HTERT RPE-1 (cell line): ENCODE data around the gene GBF1.

Experiments used
- in situ Hi-C: fragments of 300-500 bp; cut with MboI; formaldehyde crosslinking; loops from 4 replicates; pipeline ENCODE4 v1.14.3; 2020; ENCODE audit warnings: low sequenced_read_pairs

Gene GBF1

GRCh38 chr10:102418622-102419268 lies 173.4 kb downstream of the GBF1 start, which contains the start of gene PSD:
TSS of gene PSD (minus strand) at chr10:102418785. CDS start at chr10:102417038, 1,747 bp downstream.
- in situ Hi-C loops: no loop called here

DNA sequence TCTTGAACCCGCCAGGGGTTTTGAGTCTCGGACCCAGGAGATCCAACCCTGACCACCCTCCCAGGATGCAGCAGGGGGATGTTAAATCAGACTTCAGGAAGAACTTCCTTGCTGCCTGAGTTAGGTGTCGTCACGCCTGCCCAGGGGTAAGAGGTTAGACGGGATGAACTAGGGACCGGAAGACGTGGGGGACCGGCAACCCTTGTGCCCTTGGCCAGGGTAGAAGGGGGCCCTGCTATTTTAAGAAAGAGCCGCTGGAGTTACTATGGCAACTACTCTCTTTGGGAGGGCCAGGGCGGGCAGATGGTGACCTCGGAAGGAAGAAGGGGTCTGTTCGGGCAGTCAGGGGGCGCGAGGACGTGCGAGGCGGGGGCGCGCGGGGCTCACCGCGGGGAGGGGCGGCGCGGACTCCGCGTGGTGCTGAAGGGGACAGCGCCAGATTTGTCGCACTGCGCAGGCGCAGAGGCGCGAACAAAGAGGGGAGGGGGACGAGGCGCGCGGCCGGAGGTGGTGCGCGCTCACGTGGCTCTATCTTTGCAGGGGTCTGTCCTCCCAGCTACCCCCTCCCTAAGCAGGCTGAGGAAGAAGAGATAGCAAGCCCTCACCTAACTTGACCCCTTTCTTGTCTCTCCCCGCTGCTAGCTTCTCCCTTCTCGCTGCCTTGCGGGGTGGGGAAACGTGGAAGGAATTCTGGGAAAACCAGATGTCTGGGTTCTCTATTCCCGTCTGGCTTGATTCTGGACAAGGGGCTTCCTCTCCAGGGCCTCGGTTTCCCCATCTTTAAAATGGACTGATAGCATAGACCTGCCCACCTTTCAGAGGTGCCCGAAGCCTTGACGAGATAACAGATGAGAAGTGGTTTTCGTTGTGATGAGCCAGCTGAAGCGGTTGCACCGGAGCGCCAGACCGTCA lies 174.2 kb downstream of the GBF1 start:
- in situ Hi-C loops: no loop called here

- in situ Hi-C loops: no loop called here
Observed at GRCh38 chr10:102420181-102420713, 174.9 kb downstream of the GBF1 start.

DNA sequence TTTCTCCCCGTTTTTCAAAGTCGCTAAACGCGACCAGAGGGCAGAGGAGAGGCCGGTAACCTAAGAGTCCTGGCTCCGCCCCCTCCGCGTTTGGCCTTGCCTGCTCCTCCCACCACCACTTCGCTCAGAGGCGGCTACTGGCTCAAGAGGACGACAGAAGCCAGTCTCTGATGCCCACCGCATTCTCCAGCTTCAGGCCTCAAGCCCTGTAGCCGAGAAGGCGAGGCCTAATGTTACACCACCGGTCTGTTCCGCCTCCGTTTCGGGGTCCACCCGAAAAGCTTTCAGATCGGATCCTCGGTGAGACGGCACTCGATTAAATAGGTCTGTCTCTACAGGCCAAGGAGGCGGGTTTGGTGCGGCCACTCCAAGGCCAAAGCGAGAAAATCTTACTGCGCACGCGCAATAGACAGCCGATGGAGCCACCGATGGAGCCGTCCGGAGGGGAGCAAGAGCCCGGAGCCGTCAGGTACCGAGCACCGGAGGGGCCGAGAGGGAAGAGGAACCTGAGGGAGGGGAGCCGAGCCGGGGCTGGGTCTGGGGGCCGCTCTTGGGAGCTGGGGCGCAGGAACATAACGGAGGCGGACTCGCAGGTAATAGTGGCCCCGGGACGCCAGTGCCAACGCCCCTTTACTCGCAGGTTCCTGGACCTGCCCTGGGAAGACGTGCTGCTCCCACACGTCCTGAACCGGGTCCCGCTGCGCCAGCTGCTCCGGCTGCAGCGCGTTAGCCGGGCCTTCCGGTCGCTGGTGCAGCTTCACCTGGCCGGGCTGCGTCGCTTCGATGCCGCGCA lies 175.6 kb downstream of the GBF1 start, which contains the start of gene FBXL15:
Gene FBXL15, plus strand, starts transcription at position 123 of the 793 bp plus-strand sequence. Its CDS starts 294 bp downstream, at position 417.
- in situ Hi-C loops: no loop called here

DNA sequence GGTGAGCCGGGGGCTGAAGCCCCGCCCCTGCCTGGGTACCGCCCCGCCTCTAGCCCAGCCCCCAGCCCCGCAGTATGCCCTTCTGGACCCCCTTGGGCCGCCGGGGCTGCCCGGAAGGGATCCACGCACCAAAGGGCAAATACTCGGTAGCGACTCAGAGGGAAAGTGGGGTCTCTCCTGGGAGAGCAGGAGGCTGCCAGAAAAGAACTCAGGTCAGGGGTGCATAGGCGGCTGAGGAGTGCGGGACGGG lies 176.1 kb downstream of the GBF1 start:
- in situ Hi-C loops: no loop called here

GRCh38 chr10:102421757-102422512 lies 176.6 kb downstream of the GBF1 start:
- in situ Hi-C loops: no loop called here

GRCh38 chr10:102422545-102423129 lies 177.3 kb downstream of the GBF1 start:
- in situ Hi-C loops: no loop called here

- in situ Hi-C loops: no loop called here
Observed at GRCh38 chr10:102423372-102423968, 178.1 kb downstream of the GBF1 start.

- in situ Hi-C loops: no loop called here
Observed at GRCh38 chr10:102424145-102424544, 178.8 kb downstream of the GBF1 start.

GRCh38 chr10:102424916-102425315 lies 179.6 kb downstream of the GBF1 start:
- in situ Hi-C loops: no loop called here

DNA sequence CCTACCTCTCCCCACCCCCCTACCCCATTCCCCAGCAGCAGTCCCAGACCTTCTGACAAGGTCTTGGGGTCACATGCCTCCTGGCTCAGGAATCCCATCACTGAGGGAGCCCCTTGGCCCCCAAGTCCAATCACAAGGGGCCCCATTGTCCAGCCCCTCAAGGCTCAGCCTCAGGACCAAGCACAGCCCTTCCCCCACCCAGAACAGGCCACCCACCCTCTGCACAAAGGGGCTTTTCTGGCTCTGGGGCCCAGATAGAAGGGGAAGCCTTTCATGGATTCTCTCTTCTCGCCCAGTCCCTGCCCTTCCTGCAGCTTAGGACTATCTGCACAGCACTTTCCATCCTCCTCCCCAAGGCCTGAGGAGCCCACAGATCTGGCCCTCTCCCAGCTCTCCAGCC lies 180.1 kb downstream of the GBF1 start:
- in situ Hi-C loops: no loop called here

- in situ Hi-C loops: no loop called here
Observed at GRCh38 chr10:102426803-102427287, 181.5 kb downstream of the GBF1 start.

- in situ Hi-C loops: no loop called here
Observed at GRCh38 chr10:102429468-102429867, 184.1 kb downstream of the GBF1 start.

GRCh38 chr10:102431452-102432124 lies 186.3 kb downstream of the GBF1 start:
- in situ Hi-C loops: no loop called here
